ENCODE measurements around the gene WNK1. TPM values are rescaled to one million over a fixed set of nuclear protein-coding genes. Genes with fewer than 3 reads are reported as not detected.
A peak's percentile ranks its signal among the peaks of the same experiment; 100 is the strongest.
"Not testable (repeated sequence)": the region's sequence is repeated elsewhere in the genome, so short reads cannot be mapped to it uniquely, and the experiment has no call there.

Gene WNK1
- total RNA-seq, 1 donor from 2014 or later = 178 TPM

GRCh38 chr12:765840-766239, 13.5 kb downstream of the WNK1 start:
- no peaks in the 10 kb centered on the region for H3K36me3 ChIP-seq
- intact Hi-C loops (cut with DNase I) = no loop called here
- H3K4me3 ChIP-seq = no peak overlapping the region
- TF ChIP-seq CTCF (IDR thresholded peaks at IDR 0.05) = no peak
- no peaks in the 10 kb centered on the region for H3K9me3 ChIP-seq
- DNase-seq (ENCODE audit: low spot score in 2 of 2) = no peak
- no peak overlapping the region for H3K27ac ChIP-seq
- no peaks in the 10 kb centered on the region for H3K27me3 ChIP-seq
- peaks cover 2 to 18% of the 10 kb centered on the region in 2 donors for H3K4me1 ChIP-seq

- no peaks in the 10 kb centered on the region for H3K27me3 ChIP-seq
- H3K4me1 ChIP-seq = peaks cover 2 to 23% of the 10 kb centered on the region in 2 donors
- intact Hi-C loops (cut with DNase I) = no loop called here
- no peak for DNase-seq (ENCODE audit: low spot score in 2 of 2)
- H3K27ac ChIP-seq = no peak overlapping the region
- TF ChIP-seq CTCF (IDR thresholded peaks at IDR 0.05) = no peak
- H3K36me3 ChIP-seq = no peaks in the 10 kb centered on the region
- no peak overlapping the region for H3K4me3 ChIP-seq
- H3K9me3 ChIP-seq = no peaks in the 10 kb centered on the region
Observed at GRCh38 chr12:768434-768833, 16.1 kb downstream of the WNK1 start.

- no peaks in the 10 kb centered on the region for H3K9me3 ChIP-seq
- intact Hi-C loops (cut with DNase I) = no loop called here
- no peaks in the 10 kb centered on the region for H3K36me3 ChIP-seq
- no peak overlapping the region for H3K27ac ChIP-seq
- no peaks in the 10 kb centered on the region for H3K27me3 ChIP-seq
- TF ChIP-seq CTCF (IDR thresholded peaks at IDR 0.05) = no peak
- no peak overlapping the region for H3K4me3 ChIP-seq
- no peak for DNase-seq (ENCODE audit: low spot score in 2 of 2)
- H3K4me1 ChIP-seq = peaks cover 7 to 34% of the 10 kb centered on the region in 2 donors
Observed at GRCh38 chr12:770479-770878, 18.1 kb downstream of the WNK1 start.

GRCh38 chr12:772056-772697, 19.8 kb downstream of the WNK1 start:
- no peak for TF ChIP-seq CTCF (IDR thresholded peaks at IDR 0.05)
- intact Hi-C loops (cut with DNase I) = no loop called here
- Histone ChIP-seq H3K9me3 (no peaks in the 10 kb centered on the region), H3K27ac (no peak overlapping the region), H3K4me1 (peaks cover 7 to 26% of the 10 kb centered on the region in 2 donors), H3K27me3 (no peaks in the 10 kb centered on the region), H3K4me3 (no peak overlapping the region), H3K36me3 (no peaks in the 10 kb centered on the region)
- DNase-seq (ENCODE audit: low spot score in 2 of 2) = no peak

GRCh38 chr12:774051-774614, 21.8 kb downstream of the WNK1 start:
- Histone ChIP-seq H3K4me3 (no peak overlapping the region), H3K9me3 (no peaks in the 10 kb centered on the region), H3K36me3 (no peaks in the 10 kb centered on the region), H3K4me1 (peaks cover 5 to 25% of the 10 kb centered on the region in 2 donors), H3K27ac (peak overlapping the region; percentile 42 to 51), H3K27me3 (no peaks in the 10 kb centered on the region)
- TF ChIP-seq CTCF (IDR thresholded peaks at IDR 0.05) = no peak
- DNase-seq (ENCODE audit: low spot score in 2 of 2) = no peak
- intact Hi-C loops (cut with DNase I) = no loop called here

- intact Hi-C loops (cut with DNase I) = loop anchor here (5.0 kb wide), 1 partner anchor 41 kb away; no protein-coding TSS in a partner anchor
- DNase-seq (ENCODE audit: low spot score in 2 of 2); H3K36me3 ChIP-seq; H3K4me3 ChIP-seq; H3K27ac ChIP-seq; H3K27me3 ChIP-seq; H3K9me3 ChIP-seq: not testable (repeated sequence)
- H3K4me1 ChIP-seq = peaks cover 5 to 43% of the 10 kb centered on the region in 2 donors
Observed at GRCh38 chr12:775973-776771, 23.8 kb downstream of the WNK1 start.

- H3K9me3 ChIP-seq; H3K4me3 ChIP-seq; H3K36me3 ChIP-seq; H3K27me3 ChIP-seq; DNase-seq (ENCODE audit: low spot score in 2 of 2); H3K27ac ChIP-seq: not testable (repeated sequence)
- H3K4me1 ChIP-seq = peaks cover 5 to 46% of the 10 kb centered on the region in 2 donors
- intact Hi-C loops (cut with DNase I) = loop anchor here (5.0 kb wide), 1 partner anchor 40 kb away; no protein-coding TSS in a partner anchor
Observed at GRCh38 chr12:776772-777373, 24.5 kb downstream of the WNK1 start.
